Activated T-helper 1 cell treated with Interleukin-2 at 50 U/mL for 16 hours (primary cell): ENCODE results near the gene SCARF2.

Experiments used
- DNase-seq: peaks from one replicate; pipeline ENCODE4 v3.0.0-alpha.2; 2020; ENCODE audit warnings: low read depth

The SCARF2 gene

GRCh38 chr22:20440637-20441591, 3.3 kb upstream of the SCARF2 start:
- no peak for DNase-seq

GRCh38 chr22:20439928-20440575, 2.4 kb upstream of the SCARF2 start:
- DNase-seq, result no peak

GRCh38 chr22:20439556-20439927, 1.9 kb upstream of the SCARF2 start:
- no peak for DNase-seq

- no peak for DNase-seq
Measured at GRCh38 chr22:20438678-20439492, 1.3 kb upstream of the SCARF2 start.

GRCh38 chr22:20438427-20438677, 727 bp upstream of the SCARF2 start:
- DNase-seq, result no peak

- no peak for DNase-seq
Measured at GRCh38 chr22:20436768-20437612, 635 bp downstream of the SCARF2 start.

GRCh38 chr22:20436307-20436767, 1.3 kb downstream of the SCARF2 start:
- no peak for DNase-seq

GRCh38 chr22:20435436-20436306, 2.0 kb downstream of the SCARF2 start:
- no peak for DNase-seq

GRCh38 chr22:20434773-20435172, 2.9 kb downstream of the SCARF2 start:
- no peak for DNase-seq

- DNase-seq, result no peak
Measured at GRCh38 chr22:20434264-20434751, 3.3 kb downstream of the SCARF2 start.

GRCh38 chr22:20433686-20434241, 3.9 kb downstream of the SCARF2 start:
- no peak for DNase-seq

- no peak for DNase-seq
Measured at GRCh38 chr22:20433191-20433590, 4.4 kb downstream of the SCARF2 start.

GRCh38 chr22:20432244-20432686, 5.4 kb downstream of the SCARF2 start:
- DNase-seq, result no peak

GRCh38 chr22:20431511-20432192, 6.0 kb downstream of the SCARF2 start:
- no peak for DNase-seq

- peak; percentile 52 for DNase-seq
Measured at GRCh38 chr22:20430720-20431510, 6.7 kb downstream of the SCARF2 start.

GRCh38 chr22:20430101-20430719, 7.4 kb downstream of the SCARF2 start:
- DNase-seq, result no peak

- DNase-seq, result peak; percentile 71
Measured at GRCh38 chr22:20429254-20430100, 8.1 kb downstream of the SCARF2 start.
